K562 (cell line): ENCODE results near the gene CCDC69. TPM values are rescaled to one million over a fixed set of nuclear protein-coding genes. Genes with fewer than 3 reads are reported as not detected.
A peak's percentile ranks its signal among the peaks of the same experiment; 100 is the strongest.

Experiments used
- ATAC-seq: fragments of 200-7000 bp; cut with Tn5 transposase; 3 replicates; pipeline ENCODE4 v1.9.1; 2020; ENCODE audit warnings: moderate library complexity
- BruUV-seq: library from RNA; stranded (reverse); fragments of 400-500 nt; replicated peaks from 2 replicates; lab custom pipeline; 2021; lab: Mats Ljungman, UMichigan
- CTCF ChIA-PET: fragments of 300-600 bp; formaldehyde crosslinking; extraction: SDS; loops from one replicate; lab custom pipeline; 2021; ENCODE audit warnings: low intra/inter-chr PET ratio; lab: Yijun Ruan, JAX
- POLR2A ChIA-PET: fragments of 300-600, 350-650 bp; sonication (Branson Sonifier 250); formaldehyde crosslinking; extraction: SDS; loops from one replicate; lab custom pipeline; 2021; ENCODE audit warnings: antibody characterized with exemption, inconsistent platforms; lab: Yijun Ruan, JAX
- DNase-seq, 4 experiments: peaks; one replicate each; pipeline versions ENCODE4 v3.0.0 to v3.0.0-alpha.2; 2011 to 2018; ENCODE audit warnings: low spot score in 3 of 4, mixed read lengths in 3 of 4; ENCODE audit errors: extremely low read depth in 1 of 4
- FAIRE-seq: peaks from 2 replicates; lab custom pipeline; 2011; peaks lifted over from hg19 to GRCh38; lab: Jason Lieb, UNC
- H2AFZ ChIP-seq: 2 replicates; pipeline ENCODE4 v1.6.0; 2011; ENCODE audit warnings: low read depth, low read length, control low read depth, inconsistent platforms
- H3K27ac ChIP-seq: fragments of 200-600 bp; 3 replicates; pipeline ENCODE4 v1.8.0; 2011; ENCODE audit warnings: low read depth, mild to moderate bottlenecking, control low read depth, inconsistent platforms, low read length, moderate library complexity, mixed read lengths; ENCODE audit errors: extremely low read depth
- H3K27me3 ChIP-seq, 2 experiments: fragments of 300-600 bp in 1 of 2; 2 replicates in 1 of 2; 3 replicates in 1 of 2; pipeline versions ENCODE4 v1.6.0 to v1.8.0; 2011; ENCODE audit warnings: inconsistent platforms in 2 of 2, low read length in 2 of 2, mild to moderate bottlenecking in 1 of 2, mixed read lengths in 1 of 2, moderate library complexity in 1 of 2; ENCODE audit not compliant: control insufficient read depth in 2 of 2, insufficient read depth in 2 of 2
- H3K36me3 ChIP-seq: fragments of 300-600 bp; 3 replicates; pipeline ENCODE4 v1.8.0; 2011; ENCODE audit warnings: mild to moderate bottlenecking, low read length, inconsistent platforms; ENCODE audit not compliant: control insufficient read depth, insufficient read depth
- H3K4me1 ChIP-seq, 2 experiments: fragments of 200-600 bp in 1 of 2; replicated peaks in 1 of 2; 2 replicates in 1 of 2; 3 replicates in 1 of 2; pipeline versions ENCODE4 v1.5.1 to v1.8.0; 2011; ENCODE audit warnings: inconsistent platforms in 2 of 2, low read length in 2 of 2, mild to moderate bottlenecking in 1 of 2, mixed read lengths in 1 of 2, moderate library complexity in 1 of 2; ENCODE audit not compliant: control insufficient read depth in 2 of 2, insufficient read depth in 2 of 2
- H3K4me2 ChIP-seq: 2 replicates; pipeline ENCODE4 v1.6.1; 2011; ENCODE audit warnings: low read length, control low read depth, inconsistent platforms, mixed read lengths; ENCODE audit not compliant: insufficient read depth
- H3K4me3 ChIP-seq: fragments of 200-600 bp; sonication (generic), shearing (Covaris generic); 2 replicates; pipeline ENCODE4 v1.5.1; 2016; ENCODE audit warnings: control low read depth, inconsistent platforms
- H3K79me2 ChIP-seq: fragments of 200-600 bp; 3 replicates; pipeline ENCODE4 v1.8.0; 2011; ENCODE audit warnings: low read length, inconsistent platforms; ENCODE audit not compliant: control insufficient read depth, insufficient read depth
- H3K9ac ChIP-seq, 2 experiments: 2 replicates each; pipeline versions ENCODE4 v1.6.0 to v1.6.1; 2011; ENCODE audit warnings: low read depth in 2 of 2, low read length in 2 of 2, control low read depth in 1 of 2, inconsistent platforms in 1 of 2, mild to moderate bottlenecking in 1 of 2, mixed read lengths in 1 of 2; ENCODE audit not compliant: insufficient read depth in 1 of 2
- H3K9me1 ChIP-seq: one replicate; pipeline ENCODE4 v1.6.0; 2011; ENCODE audit warnings: inconsistent platforms, mild to moderate bottlenecking, low read length, moderate library complexity; ENCODE audit not compliant: control insufficient read depth, insufficient read depth
- H3K9me3 ChIP-seq: replicated peaks from 2 replicates; pipeline ENCODE4 v1.5.1; 2011; ENCODE audit warnings: low read depth, low read length, inconsistent platforms; ENCODE audit not compliant: control insufficient read depth, insufficient read depth
- H4K20me1 ChIP-seq: replicated peaks from 2 replicates; pipeline ENCODE4 v1.6.1; 2011; ENCODE audit warnings: low read length, inconsistent platforms, mixed read lengths; ENCODE audit not compliant: control insufficient read depth, insufficient read depth
- CBX3 ChIP-seq, 2 experiments: IDR thresholded peaks; 1 replicate in 1 of 2; 2 replicates in 1 of 2; pipeline ENCODE4 v1.6.1; 2012; ENCODE audit warnings: inconsistent platforms in 2 of 2, low read length in 2 of 2, borderline replicate concordance in 1 of 2, control low read depth in 1 of 2
- GABPB1 ChIP-seq: sonication (generic); formaldehyde crosslinking; IDR thresholded peaks from 2 replicates; pipeline ENCODE4 v1.8.0; 2022; ENCODE audit warnings: mild to moderate bottlenecking, missing genetic modification reagents
- KHSRP ChIP-seq: fragments of 450-650 bp; IDR thresholded peaks from 2 replicates; pipeline ENCODE4 v1.6.1; 2017
- MCM3 ChIP-seq: fragments of 450-650 bp; IDR thresholded peaks from 2 replicates; pipeline ENCODE4 v1.6.1; 2016
- ZBTB12 ChIP-seq: fragments of 250-450 bp; sonication (Bioruptor Pico); IDR thresholded peaks from 2 replicates; pipeline ENCODE4 v1.4.0; 2020
- ZNF274 ChIP-seq: IDR thresholded peaks from 2 replicates; pipeline ENCODE4 v1.6.1; 2011; ENCODE audit warnings: low read depth, mild to moderate bottlenecking, low read length, moderate library complexity, borderline replicate concordance
- ZNF507 ChIP-seq: conservative IDR thresholded peaks from 2 replicates; pipeline ENCODE4 v1.6.1; 2017; ENCODE audit warnings: missing genetic modification characterization, missing compliant biosample characterization
- ZNF830 ChIP-seq: fragments of 250-450 bp; sonication (Bioruptor Pico); IDR thresholded peaks from 2 replicates; pipeline ENCODE4 v1.5.0; 2021; ENCODE audit warnings: mild to moderate bottlenecking
- WGBS: fragments of 100-300 bp; shearing (Covaris generic); methylation state at CpG from one replicate; pipeline ENCODE4 v1.1.6; 2016; ENCODE audit warnings: low coverage, mixed read lengths; ENCODE audit not compliant: insufficient coverage; ENCODE audit errors: missing lambda C conversion rate; 5-methylcytosine and 5-hydroxymethylcytosine counted together
- in situ Hi-C: fragments of 300-500 bp; cut with MboI; formaldehyde crosslinking; loops from 4 replicates; pipeline ENCODE4 v1.15.0; 2018; ENCODE audit warnings: inconsistent platforms, mixed read lengths
- intact Hi-C: fragments of 100-400 bp; cut with micrococcal nuclease; formaldehyde crosslinking; loops from 2 replicates; pipeline ENCODE4 v1.14.2; 2022
- polyA plus RNA-seq, 8 experiments: library from polyadenylated mRNA; depleted of rRNA in 4 of 8; stranded (reverse) in 5 of 8; unstranded in 3 of 8; fragments of >200 nt; fragmentation: Nextera tagmentation in 2 of 8; fragmentation: Illumina TruSeq in 1 of 8; extraction: Ambion mirVana in 2 of 8; extraction: Trizol in 1 of 8; gene quantifications; 2 replicates each; pipeline versions ENCODE4 v1.2.1 to v1.2.3, GENCODE V29; 2011 to 2014; ENCODE audit warnings: inconsistent platforms in 1 of 8, missing spikeins in 1 of 8
- total RNA-seq, 7 experiments: library from RNA; depleted of rRNA in 6 of 7; stranded (reverse); fragments of >200 nt in 6 of 7; fragmentation: Illumina TruSeq in 2 of 7; extraction: Trizol in 2 of 7; gene quantifications; 2 replicates each; pipeline versions ENCODE4 v1.2.1 to v1.2.3, GENCODE V29; 2011 to 2021; ENCODE audit warnings: low replicate concordance in 1 of 7
- TF ChIP-seq, protein P1 (sequence below): fragments of 200-400 bp; formaldehyde crosslinking; IDR thresholded peaks from 2 replicates; pipeline ENCODE4 v1.6.1; 2017; ENCODE audit warnings: mild to moderate bottlenecking, low read depth, low read length, moderate library complexity
- TF ChIP-seq, protein P2 (sequence below): sonication (generic); formaldehyde crosslinking; IDR thresholded peaks from 2 replicates; pipeline ENCODE4 v1.8.0; 2023; ENCODE audit warnings: mild to moderate bottlenecking, missing genetic modification reagents
- TF ChIP-seq, protein P3 (sequence below): fragments of 250-450 bp; sonication (Bioruptor Pico); IDR thresholded peaks from 2 replicates; pipeline ENCODE4 v1.4.0; 2020; ENCODE audit warnings: mild to moderate bottlenecking

The CCDC69 gene
- total and polyA plus RNA-seq, 9 of the 15 experiments (the other 6 are each of a cell fraction or from before 2014, with no cell fraction given) = 0.65 to 12.2 (median 7.6) TPM

DNA sequence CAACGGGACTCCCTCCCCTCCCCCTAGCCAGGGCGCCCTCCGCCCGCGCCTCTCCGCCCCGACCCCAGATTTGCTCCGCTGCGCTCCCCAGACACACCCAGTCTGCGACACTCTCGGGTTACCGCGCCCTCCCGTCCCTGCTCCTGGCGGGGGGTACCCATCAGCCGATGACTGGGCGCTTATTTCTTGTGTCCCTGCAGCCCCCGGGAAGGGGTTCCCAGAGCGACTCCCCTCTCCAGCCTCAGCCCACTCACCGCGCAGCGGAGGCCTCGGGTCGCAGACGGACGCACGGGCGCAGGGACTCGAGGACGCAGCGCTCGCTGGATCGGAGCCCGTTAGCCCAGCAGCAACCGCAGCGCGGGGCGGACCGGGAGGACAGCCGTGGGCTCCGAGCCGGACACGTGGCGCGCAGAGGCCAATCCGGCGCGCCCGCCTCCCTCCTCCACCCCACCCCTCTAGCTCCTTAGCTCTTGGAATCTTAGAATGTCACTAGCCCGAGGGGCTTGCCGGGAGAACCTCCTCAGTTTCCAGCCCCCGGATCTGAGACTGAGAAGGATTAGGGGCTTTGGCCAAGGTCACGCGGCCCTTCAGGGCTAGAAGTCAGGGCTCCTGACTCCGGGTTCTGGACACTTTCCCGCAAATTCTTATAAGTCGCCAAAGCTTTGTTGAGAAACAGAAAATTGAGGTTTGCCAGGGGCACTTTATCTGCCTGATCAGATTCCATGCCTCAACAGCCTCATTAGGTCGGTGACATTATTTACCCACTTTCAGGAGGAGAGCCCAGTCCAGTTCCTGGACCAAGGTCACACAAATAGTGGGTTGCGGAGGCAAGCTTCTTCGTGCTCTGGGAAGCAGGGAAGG is 66.2 kb downstream of the CCDC69 start, which contains the start of gene ANXA6:
TSS of gene ANXA6 (minus strand) at position 354 of the 861 bp plus-strand sequence. CDS start 9,878 bp downstream, outside the sequence.
- peak; percentile 98 for ATAC-seq
- TF ChIP-seq, protein P1, sequence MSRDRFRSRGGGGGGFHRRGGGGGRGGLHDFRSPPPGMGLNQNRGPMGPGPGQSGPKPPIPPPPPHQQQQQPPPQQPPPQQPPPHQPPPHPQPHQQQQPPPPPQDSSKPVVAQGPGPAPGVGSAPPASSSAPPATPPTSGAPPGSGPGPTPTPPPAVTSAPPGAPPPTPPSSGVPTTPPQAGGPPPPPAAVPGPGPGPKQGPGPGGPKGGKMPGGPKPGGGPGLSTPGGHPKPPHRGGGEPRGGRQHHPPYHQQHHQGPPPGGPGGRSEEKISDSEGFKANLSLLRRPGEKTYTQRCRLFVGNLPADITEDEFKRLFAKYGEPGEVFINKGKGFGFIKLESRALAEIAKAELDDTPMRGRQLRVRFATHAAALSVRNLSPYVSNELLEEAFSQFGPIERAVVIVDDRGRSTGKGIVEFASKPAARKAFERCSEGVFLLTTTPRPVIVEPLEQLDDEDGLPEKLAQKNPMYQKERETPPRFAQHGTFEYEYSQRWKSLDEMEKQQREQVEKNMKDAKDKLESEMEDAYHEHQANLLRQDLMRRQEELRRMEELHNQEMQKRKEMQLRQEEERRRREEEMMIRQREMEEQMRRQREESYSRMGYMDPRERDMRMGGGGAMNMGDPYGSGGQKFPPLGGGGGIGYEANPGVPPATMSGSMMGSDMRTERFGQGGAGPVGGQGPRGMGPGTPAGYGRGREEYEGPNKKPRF = no peak
- TF ChIP-seq CBX3 (IDR thresholded peaks at IDR 0.05; ENCODE audit: borderline replicate concordance in 1 of 2, low read length in 2 of 2) = no peak
- no peak for TF ChIP-seq ZNF830 (CRISPR knock-in tag)
- no peak for TF ChIP-seq ZBTB12
- TF ChIP-seq GABPB1 (CRISPR knock-in tag) = peak; percentile 43; the same call in 1 of the 2 replicates
- TF ChIP-seq, protein P2, sequence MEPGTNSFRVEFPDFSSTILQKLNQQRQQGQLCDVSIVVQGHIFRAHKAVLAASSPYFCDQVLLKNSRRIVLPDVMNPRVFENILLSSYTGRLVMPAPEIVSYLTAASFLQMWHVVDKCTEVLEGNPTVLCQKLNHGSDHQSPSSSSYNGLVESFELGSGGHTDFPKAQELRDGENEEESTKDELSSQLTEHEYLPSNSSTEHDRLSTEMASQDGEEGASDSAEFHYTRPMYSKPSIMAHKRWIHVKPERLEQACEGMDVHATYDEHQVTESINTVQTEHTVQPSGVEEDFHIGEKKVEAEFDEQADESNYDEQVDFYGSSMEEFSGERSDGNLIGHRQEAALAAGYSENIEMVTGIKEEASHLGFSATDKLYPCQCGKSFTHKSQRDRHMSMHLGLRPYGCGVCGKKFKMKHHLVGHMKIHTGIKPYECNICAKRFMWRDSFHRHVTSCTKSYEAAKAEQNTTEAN (CRISPR knock-in tag) = no peak
- TF ChIP-seq, protein P3, sequence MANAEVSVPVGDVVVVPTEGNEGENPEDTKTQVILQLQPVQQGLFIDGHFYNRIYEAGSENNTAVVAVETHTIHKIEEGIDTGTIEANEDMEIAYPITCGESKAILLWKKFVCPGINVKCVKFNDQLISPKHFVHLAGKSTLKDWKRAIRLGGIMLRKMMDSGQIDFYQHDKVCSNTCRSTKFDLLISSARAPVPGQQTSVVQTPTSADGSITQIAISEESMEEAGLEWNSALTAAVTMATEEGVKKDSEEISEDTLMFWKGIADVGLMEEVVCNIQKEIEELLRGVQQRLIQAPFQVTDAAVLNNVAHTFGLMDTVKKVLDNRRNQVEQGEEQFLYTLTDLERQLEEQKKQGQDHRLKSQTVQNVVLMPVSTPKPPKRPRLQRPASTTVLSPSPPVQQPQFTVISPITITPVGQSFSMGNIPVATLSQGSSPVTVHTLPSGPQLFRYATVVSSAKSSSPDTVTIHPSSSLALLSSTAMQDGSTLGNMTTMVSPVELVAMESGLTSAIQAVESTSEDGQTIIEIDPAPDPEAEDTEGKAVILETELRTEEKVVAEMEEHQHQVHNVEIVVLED (CRISPR knock-in tag) = 0 out of 2 replicates have a peak, but pooled peaks have one; percentile 28
- no peak for TF ChIP-seq MCM3
- TF ChIP-seq KHSRP = no peak
- no peak for TF ChIP-seq ZNF274
- no peak for TF ChIP-seq ZNF507 (tag)

More for the DNA sequence above, 66.2 kb downstream of the CCDC69 start, which contains the start of gene ANXA6:
- Histone ChIP-seq H2AFZ (peak within 1 kb of the TSS; percentile 88), H3K9ac (peak within 1 kb of the TSS; percentile 40 to 88), H3K27me3 (peaks cover 0 to 2% of the 10 kb centered on the region in 2 experiments; a peak in 1 of 5 replicates), H3K36me3 (no peaks in the 10 kb centered on the region), H3K79me2 (no peaks in the 10 kb centered on the region), H3K9me1 (no peaks in the 10 kb centered on the region), H3K9me3 (no peaks in the 10 kb centered on the region), H3K4me3 (peak within 1 kb of the TSS; percentile 43), H3K4me2 (peak within 1 kb of the TSS; percentile 79), H3K27ac (peak within 1 kb of the TSS; percentile 39; the same call in 2 of the 3 replicates), H3K4me1 (peaks cover 24 to 25% of the 10 kb centered on the region in 2 experiments), H4K20me1 (no peaks in the 10 kb centered on the region)
- POLR2A ChIA-PET = interaction anchor here (0.6 to 1.5 kb wide), 9 partner anchors 9 to 1295 kb away, joined by 3 to 10 read pairs (median 3); partner anchors contain the start of gene TNIP1
- CTCF ChIA-PET = interaction anchor here (1.2 kb wide), 1 partner anchor 31 kb away, joined by 3 read pairs; no protein-coding TSS in a partner anchor
- intact Hi-C loops = no loop called here
- 2% methylated on average over 53 of the region's 60 CpGs for WGBS
- BruUV-seq = no TSS peak
- in situ Hi-C loops = no loop called here
- FAIRE-seq = peak; percentile 82
- DNase-seq = peak; percentile 86 to 92 (median 92)
